Anterior cingulate cortex (tissue), 58 donors: ENCODE data around the gene NOC2L.
A peak's percentile ranks its signal among the peaks of the same experiment; 100 is the strongest.

Experiments used
- DNase-seq, 58 donors: peaks; one replicate each; lab custom pipeline; 2025; lab: John Stamatoyannopoulos, UW

NOC2L gene

DNA sequence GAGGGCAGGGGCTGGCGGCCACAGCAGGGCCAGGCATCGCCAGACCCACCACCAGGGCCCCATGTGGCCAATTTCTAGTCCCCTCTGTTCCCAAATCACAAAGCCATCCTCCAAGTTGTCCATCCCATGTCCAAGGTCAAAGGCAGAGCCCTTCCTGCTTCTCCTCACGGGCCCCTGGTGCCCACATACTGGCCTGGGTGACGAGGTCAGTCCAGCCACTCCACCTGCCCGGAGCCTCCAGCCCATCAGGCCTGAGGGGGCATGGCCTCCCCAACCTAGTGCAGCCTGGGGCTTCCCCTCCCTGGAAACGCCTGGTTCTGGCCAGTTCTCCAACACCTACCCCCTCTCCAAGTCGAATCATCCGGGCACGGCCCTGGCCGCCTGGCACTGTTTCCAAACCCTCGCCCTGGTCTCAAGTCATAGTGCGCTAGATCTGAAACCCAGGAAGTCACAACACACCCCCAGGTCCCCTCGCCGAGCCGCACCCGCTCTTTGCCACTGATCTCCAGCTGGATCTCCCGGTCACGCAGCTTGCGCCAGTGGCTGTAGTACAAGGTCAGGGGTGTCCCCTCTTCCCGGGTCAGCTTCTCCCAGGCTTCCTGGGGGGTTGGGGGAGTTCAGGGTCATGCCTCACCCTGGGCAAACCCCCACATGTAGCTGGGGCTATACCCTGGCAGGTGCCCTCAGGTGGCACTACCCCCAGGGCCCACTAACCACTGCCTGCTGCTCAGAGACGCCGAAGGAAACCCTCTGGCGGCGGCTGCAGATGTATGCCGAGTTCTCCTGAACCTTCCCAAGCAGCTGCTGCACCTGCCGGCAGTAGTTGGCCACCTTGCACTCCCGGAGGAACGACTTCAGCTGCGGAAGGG lies 13.1 kb downstream of the NOC2L start:
- no peak for DNase-seq

DNA sequence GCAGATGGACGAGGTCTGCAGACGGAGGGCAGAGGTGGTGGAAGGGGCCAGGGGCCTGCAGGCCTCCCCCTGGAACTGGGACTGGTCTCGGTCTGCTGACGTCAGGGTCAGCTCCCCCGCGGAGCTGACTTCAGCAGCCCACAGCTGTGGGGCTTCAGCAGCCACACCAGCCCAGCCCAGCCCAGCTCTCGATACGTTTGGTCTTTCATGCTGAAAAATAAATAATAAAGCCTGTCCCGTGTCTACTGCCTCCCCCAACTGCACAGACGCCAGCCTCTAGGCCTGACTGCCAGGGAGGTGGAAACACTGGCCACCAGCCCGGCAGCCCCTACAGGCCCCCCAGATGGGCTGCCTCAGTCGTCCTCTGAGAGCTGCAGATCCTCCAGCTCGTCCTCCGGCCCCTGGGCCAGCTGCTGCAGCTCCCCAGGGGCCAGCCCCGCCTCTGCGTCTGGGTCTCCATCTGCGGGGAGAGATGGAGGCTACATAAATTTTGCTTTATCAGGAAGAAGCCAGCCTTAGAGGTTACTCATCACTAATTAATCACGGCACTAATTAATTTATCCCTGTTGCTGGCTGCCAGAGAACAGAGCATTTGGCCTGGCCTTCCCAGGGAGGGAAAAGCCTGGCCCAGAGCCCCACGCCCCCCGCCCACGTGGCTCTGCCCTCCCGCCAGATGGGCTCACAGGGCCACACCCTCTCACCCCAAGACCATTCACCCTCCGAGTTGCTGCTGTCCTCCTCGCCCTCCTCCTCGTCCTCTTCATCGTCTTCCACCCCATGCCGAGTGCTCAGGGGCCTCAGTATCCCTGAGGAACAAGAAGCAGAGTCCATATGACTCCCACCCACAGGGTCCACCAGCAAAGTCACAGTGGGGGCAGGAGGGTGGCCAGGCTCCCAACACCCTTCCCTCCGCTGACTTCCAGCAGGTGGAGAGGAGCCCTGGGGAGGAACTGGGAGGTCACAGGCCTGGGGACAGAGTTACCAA lies 14.4 kb downstream of the NOC2L start:
- no peak for DNase-seq

- no peak for DNase-seq
These were observed 15.3 kb downstream of the NOC2L start for GRCh38 chr1:943545-944340.

DNA sequence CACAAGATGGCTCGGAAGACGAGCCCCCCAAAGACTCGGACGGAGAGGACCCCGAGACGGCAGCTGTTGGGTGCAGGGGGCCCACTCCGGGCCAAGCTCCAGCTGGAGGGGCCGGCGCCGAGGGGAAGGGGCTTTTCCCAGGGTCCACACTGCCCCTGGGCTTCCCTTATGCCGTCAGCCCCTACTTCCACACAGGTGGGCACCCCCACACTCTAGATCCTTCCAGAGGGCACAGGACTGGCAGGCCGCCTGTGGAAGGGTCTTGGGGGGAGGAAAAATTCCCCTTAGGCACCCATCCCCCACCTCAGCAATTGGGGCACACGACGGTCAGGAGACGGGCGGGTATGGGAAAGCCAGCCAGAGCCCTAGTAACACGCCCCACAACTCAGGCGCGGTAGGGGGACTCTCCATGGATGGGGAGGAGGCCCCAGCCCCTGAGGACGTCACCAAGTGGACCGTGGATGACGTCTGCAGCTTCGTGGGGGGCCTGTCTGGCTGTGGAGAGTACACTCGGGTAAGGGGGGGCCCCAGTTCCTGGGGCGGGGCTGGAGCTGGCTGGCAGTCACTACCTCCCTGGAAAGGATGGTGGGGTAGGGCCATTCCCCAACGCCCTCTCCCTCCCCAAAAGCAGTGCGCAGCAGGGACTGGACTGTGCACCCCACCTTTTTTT lies 16.1 kb downstream of the NOC2L start:
- DNase-seq, result no peak

GRCh38 chr1:942411-942821 lies 16.6 kb downstream of the NOC2L start:
- DNase-seq, result no peak

GRCh38 chr1:941588-942383 lies 17.3 kb downstream of the NOC2L start:
- DNase-seq, result peak in 6 of 58 donors; percentile 7 to 48 (median 24)

DNA sequence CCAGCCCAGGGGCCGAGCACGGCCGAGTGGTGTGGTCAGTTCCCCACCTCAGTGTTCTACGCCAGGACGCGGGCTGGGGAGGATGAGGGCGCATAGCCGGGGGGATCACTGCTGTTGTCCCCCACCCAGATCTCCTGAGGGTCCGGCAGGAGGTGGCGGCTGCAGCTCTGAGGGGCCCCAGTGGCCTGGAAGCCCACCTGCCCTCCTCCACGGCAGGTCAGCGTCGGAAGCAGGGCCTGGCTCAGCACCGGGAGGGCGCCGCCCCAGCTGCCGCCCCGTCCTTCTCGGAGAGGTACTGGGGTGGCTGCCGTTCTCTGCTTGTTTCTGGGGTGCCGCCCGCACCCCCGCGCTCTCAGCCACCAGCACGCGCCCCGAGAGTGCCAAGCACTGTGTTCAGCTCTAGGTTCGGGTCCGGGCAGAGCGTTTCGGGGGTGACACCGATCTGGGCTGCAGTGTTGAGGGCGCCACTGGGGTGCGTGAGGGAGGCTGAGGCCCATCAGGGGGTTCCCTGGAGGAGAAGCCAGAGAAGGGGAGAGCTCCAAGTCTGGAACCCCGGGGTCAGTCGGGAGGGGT lies 18.0 kb downstream of the NOC2L start:
- DNase-seq, result no peak

GRCh38 chr1:940107-941014 lies 18.7 kb downstream of the NOC2L start:
- DNase-seq, result peak in 31 of 58 donors; percentile 4 to 81 (median 33)

GRCh38 chr1:939511-940106 lies 19.4 kb downstream of the NOC2L start:
- DNase-seq, result no peak

- no peak for DNase-seq
These were observed 20.2 kb downstream of the NOC2L start for GRCh38 chr1:938711-939489.

GRCh38 chr1:938088-938683 lies 20.9 kb downstream of the NOC2L start:
- DNase-seq, result no peak

DNA sequence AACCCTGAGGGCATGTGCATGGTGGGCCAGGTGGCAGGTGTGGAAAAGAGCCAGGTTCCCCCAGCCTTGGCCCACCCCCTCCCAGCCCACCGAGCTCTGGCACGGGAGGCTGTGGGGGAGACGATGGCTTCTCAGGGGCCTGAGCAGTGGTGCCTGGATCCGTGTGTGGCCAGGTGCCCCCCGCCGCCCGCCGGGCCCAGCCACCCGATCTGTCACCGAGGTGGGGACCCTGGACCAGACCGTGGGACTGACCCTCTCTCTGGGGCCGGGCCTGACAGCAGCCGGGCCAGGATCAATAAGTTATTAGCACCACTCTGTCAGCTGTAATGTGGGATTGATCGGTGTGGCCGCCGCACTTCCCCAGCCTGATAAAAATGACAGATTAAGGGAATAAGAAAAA lies 21.5 kb downstream of the NOC2L start:
- DNase-seq, result no peak

GRCh38 chr1:936348-937264 lies 22.4 kb downstream of the NOC2L start:
- no peak for DNase-seq

DNA sequence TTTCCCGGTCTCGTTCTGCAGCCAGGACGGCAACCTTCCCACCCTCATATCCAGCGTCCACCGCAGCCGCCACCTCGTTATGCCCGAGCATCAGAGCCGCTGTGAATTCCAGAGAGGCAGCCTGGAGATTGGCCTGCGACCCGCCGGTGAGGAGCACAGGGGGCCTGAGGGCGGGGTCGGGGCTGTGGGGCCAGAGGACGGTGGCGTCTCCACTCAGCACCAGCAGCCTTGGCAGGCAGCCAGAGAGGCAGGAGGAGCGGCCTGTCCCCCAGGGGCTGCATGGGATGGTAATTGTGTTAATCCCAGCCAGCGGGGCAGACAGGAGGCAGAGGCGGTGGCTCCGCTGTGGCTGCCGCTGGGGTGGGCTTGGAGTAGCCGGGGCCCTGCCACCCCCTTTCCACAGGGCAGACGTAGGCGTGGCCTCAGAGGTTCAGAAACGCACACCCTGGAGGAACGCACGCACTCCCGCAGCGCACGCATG lies 23.3 kb downstream of the NOC2L start:
- DNase-seq, result peak in 1 of 58 donors; percentile 12
